22Rv1 (cell line): ENCODE data around the gene RETREG3.
"Not testable (repeated sequence)": the region's sequence is repeated elsewhere in the genome, so short reads cannot be mapped to it uniquely, and the experiment has no call there.

Experiments used
- H3K27ac ChIP-seq: fragments of 450-650 bp; 2 replicates; pipeline ENCODE4 v1.5.1; 2017
- CTCF ChIP-seq: fragments of 450-650 bp; IDR thresholded peaks from 2 replicates; pipeline ENCODE4 v1.5.1; 2017; ENCODE audit warnings: mild to moderate bottlenecking
- ZFX ChIP-seq: fragments of 450-650 bp; IDR thresholded peaks from 2 replicates; pipeline ENCODE4 v1.6.1; 2017; ENCODE audit warnings: antibody characterized with exemption, borderline replicate concordance

Gene RETREG3

GRCh38 chr17:42562388-42563142 lies 46.6 kb downstream of the RETREG3 start:
- peak overlapping the region; percentile 93 for H3K27ac ChIP-seq

GRCh38 chr17:42561897-42562387 lies 47.2 kb downstream of the RETREG3 start, which contains the start of gene COASY:
Gene COASY, plus strand, starts transcription at chr17:42562148. Its CDS starts 475 bp downstream, at chr17:42562623.
- peak within 1 kb of the TSS; percentile 93 for H3K27ac ChIP-seq
- TF ChIP-seq ZFX (no peak), CTCF (no peak)

More at GRCh38 chr17:42562388-42563142, 46.6 kb downstream of the RETREG3 start:
- TF ChIP-seq ZFX, result no peak
- no peak for TF ChIP-seq CTCF

DNA sequence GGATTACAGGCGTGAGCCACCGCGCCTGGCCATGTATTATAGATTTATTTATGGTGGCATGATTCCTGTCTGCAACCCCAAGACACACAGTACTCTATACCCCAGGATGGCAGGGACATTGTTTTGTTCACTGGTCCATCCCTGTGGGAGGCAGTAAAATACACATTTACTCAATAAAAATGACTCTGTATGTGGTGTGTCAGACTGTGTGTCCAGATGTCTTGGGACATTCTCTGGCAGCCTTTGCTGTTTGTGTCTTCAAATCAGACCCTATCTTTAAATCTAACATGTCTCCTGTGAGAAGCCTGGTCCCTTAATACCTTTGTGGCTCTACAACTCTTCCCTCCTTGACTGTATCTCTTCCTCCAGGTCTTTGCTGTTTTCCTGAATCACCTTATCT lies 48.9 kb downstream of the RETREG3 start:
- TF ChIP-seq CTCF, result no peak
- no peak for TF ChIP-seq ZFX
- H3K27ac ChIP-seq, result no peak overlapping the region

DNA sequence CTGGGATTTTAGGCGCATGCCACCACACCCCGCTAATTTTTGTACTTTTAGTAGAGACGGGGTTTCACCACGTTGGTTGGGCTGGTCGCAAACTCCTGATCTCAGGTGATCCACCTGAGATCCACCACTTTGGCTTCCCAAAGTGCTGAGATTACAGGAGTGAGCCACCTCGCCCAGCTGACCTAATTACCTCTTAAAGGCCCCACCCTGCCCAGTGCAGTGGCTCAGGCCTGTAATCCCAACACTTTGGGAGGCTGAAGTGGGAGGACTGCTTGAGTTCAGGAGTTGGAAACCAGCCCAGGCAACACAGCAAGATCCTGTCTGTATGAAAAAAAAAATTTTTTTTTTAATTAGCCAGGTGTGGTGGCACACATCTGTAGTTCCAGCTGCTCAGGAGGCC lies 50.1 kb downstream of the RETREG3 start:
- TF ChIP-seq CTCF (no peak), ZFX (no peak)
- 0 out of 2 replicates have a peak overlapping the region, but pooled peaks have one; percentile 8 for H3K27ac ChIP-seq

- not testable (repeated sequence) for H3K27ac ChIP-seq
Measured at GRCh38 chr17:42555961-42556617, 53.1 kb downstream of the RETREG3 start.

GRCh38 chr17:42555122-42555622 lies 54.0 kb downstream of the RETREG3 start:
- peak overlapping the region; percentile 84 for H3K27ac ChIP-seq
- TF ChIP-seq CTCF (no peak), ZFX (no peak)

DNA sequence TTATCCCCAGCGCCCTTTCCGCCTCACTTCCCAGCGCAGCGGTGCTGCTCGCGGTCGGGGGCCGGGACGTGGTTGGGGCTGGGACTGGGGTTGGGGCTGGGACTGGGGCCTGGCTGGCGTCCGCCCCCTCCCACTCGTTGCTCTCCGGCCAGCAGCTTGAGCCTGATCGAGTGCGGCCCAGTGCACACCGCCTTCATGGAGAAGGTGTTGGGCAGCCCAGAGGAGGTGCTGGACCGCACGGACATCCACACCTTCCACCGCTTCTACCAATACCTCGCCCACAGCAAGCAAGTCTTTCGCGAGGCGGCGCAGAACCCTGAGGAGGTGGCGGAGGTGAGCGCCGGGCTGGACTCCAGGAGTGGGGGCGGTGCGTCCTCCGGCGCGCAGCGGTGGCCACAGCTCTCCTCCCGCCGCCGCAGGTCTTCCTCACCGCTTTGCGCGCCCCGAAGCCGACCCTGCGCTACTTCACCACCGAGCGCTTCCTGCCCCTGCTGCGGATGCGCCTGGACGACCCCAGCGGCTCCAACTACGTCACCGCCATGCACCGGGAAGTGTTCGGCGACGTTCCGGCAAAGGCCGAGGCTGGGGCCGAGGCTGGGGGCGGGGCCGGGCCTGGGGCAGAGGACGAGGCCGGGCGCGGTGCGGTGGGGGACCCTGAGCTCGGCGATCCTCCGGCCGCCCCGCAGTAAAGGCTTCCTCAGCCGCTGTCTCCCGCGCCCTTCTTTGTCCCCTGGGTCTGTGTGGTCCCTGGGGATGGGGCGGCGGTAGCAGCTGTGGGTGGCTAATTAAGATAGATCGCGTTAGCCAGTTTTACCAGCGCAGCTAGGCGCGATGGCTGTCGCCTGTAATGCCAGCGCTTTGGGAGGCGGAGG lies 54.7 kb downstream of the RETREG3 start:
- no peak for TF ChIP-seq ZFX
- peak overlapping the region; percentile 84 for H3K27ac ChIP-seq
